ENCODE measurements around the gene KLHL10. TPM values are rescaled to one million over a fixed set of nuclear protein-coding genes. Genes with fewer than 3 reads are reported as not detected.

The KLHL10 gene
- total RNA-seq, 2 experiments from 2014 or later, result not detected

- ChIA-PET CTCF (ENCODE audit: unreplicated experiment) (no interaction called here), POLR2A (no interaction called here)
- TF ChIP-seq EZH2phosphoT487 (IDR thresholded peaks at IDR 0.05; ENCODE audit: borderline replicate concordance, low read depth, low read length) (no peak), CTCF (conservative IDR thresholded peaks at IDR 0.05; ENCODE audit: low read length) (no peak)
- BruUV-seq (replicated peaks), result no TSS peak
- H4K20me1 ChIP-seq (ENCODE audit: insufficient read depth, low read length), result no peaks in the 10 kb centered on the region
- no peaks in the 10 kb centered on the region for H3K79me2 ChIP-seq (ENCODE audit: insufficient read depth, low read depth, low read length)
- intact Hi-C loops (cut with micrococcal nuclease; ENCODE audit: unreplicated experiment), result no loop called here
- H3K4me1 ChIP-seq (ENCODE audit: insufficient read depth, low read length, poor library complexity, severe bottlenecking), result peaks cover 11% of the 10 kb centered on the region
- no peak overlapping the region for H3K4me3 ChIP-seq (ENCODE audit: low read depth, low read length, poor library complexity, severe bottlenecking)
- H3K27ac ChIP-seq (ENCODE audit: low read depth, low read length, poor library complexity, severe bottlenecking), result no peak overlapping the region
- DNase-seq (ENCODE audit: low spot score), result no peak
- no peaks in the 10 kb centered on the region for H3K9me2 ChIP-seq (ENCODE audit: insufficient read depth, low read length)
- H3K4me2 ChIP-seq (ENCODE audit: low read length), result no peak overlapping the region
- no peak overlapping the region for H2AFZ ChIP-seq (ENCODE audit: low read length)
- no peaks in the 10 kb centered on the region for H3K9me3 ChIP-seq (ENCODE audit: low read length)
- H3K36me3 ChIP-seq (ENCODE audit: insufficient read depth, low read length), result no peaks in the 10 kb centered on the region
Measured at GRCh38 chr17:41796121-41796895, 41.3 kb upstream of the KLHL10 start.

GRCh38 chr17:41797377-41797776, 40.2 kb upstream of the KLHL10 start:
- TF ChIP-seq CTCF (conservative IDR thresholded peaks at IDR 0.05; ENCODE audit: low read length), result no peak
- no peaks in the 10 kb centered on the region for H3K36me3 ChIP-seq (ENCODE audit: insufficient read depth, low read length)
- H3K79me2 ChIP-seq (ENCODE audit: insufficient read depth, low read depth, low read length), result no peaks in the 10 kb centered on the region
- BruUV-seq (replicated peaks), result no TSS peak
- no peak overlapping the region for H3K4me3 ChIP-seq (ENCODE audit: low read depth, low read length, poor library complexity, severe bottlenecking)
- ChIA-PET CTCF (ENCODE audit: unreplicated experiment) (no interaction called here), POLR2A (interaction anchor here (0.6 kb wide), 1 partner anchor 77 kb away, joined by 3 read pairs; no protein-coding TSS in a partner anchor)
- H3K27ac ChIP-seq (ENCODE audit: low read depth, low read length, poor library complexity, severe bottlenecking), result no peak overlapping the region
- no peaks in the 10 kb centered on the region for H4K20me1 ChIP-seq (ENCODE audit: insufficient read depth, low read length)
- peaks cover 19% of the 10 kb centered on the region for H3K4me1 ChIP-seq (ENCODE audit: insufficient read depth, low read length, poor library complexity, severe bottlenecking)
- H3K9me3 ChIP-seq (ENCODE audit: low read length), result no peaks in the 10 kb centered on the region
- intact Hi-C loops (cut with micrococcal nuclease; ENCODE audit: unreplicated experiment), result no loop called here
- no peaks in the 10 kb centered on the region for H3K9me2 ChIP-seq (ENCODE audit: insufficient read depth, low read length)
- no peak overlapping the region for H2AFZ ChIP-seq (ENCODE audit: low read length)
- no peak for DNase-seq (ENCODE audit: low spot score)
- no peak overlapping the region for H3K4me2 ChIP-seq (ENCODE audit: low read length)

GRCh38 chr17:41799366-41799765, 38.3 kb upstream of the KLHL10 start:
- Histone ChIP-seq H4K20me1 (ENCODE audit: insufficient read depth, low read length) (no peaks in the 10 kb centered on the region), H3K79me2 (ENCODE audit: insufficient read depth, low read depth, low read length) (no peaks in the 10 kb centered on the region), H3K4me1 (ENCODE audit: insufficient read depth, low read length, poor library complexity, severe bottlenecking) (peaks cover 28% of the 10 kb centered on the region), H3K27ac (ENCODE audit: low read depth, low read length, poor library complexity, severe bottlenecking) (no peak overlapping the region), H3K4me2 (ENCODE audit: low read length) (no peak overlapping the region), H3K9me2 (ENCODE audit: insufficient read depth, low read length) (no peaks in the 10 kb centered on the region), H2AFZ (ENCODE audit: low read length) (no peak overlapping the region), H3K36me3 (ENCODE audit: insufficient read depth, low read length) (no peaks in the 10 kb centered on the region), H3K9me3 (ENCODE audit: low read length) (no peaks in the 10 kb centered on the region), H3K4me3 (ENCODE audit: low read depth, low read length, poor library complexity, severe bottlenecking) (no peak overlapping the region)
- ChIA-PET POLR2A (no interaction called here), CTCF (ENCODE audit: unreplicated experiment) (interaction anchor here (0.6 kb wide), 1 partner anchor 10 kb away, joined by 3 read pairs; no protein-coding TSS in a partner anchor)
- TF ChIP-seq CTCF (conservative IDR thresholded peaks at IDR 0.05; ENCODE audit: low read length) (no peak), EZH2phosphoT487 (IDR thresholded peaks at IDR 0.05; ENCODE audit: borderline replicate concordance, low read depth, low read length) (no peak)
- no TSS peak for BruUV-seq (replicated peaks)
- intact Hi-C loops (cut with micrococcal nuclease; ENCODE audit: unreplicated experiment), result no loop called here
- DNase-seq (ENCODE audit: low spot score), result no peak
